Fibroblast of pulmonary artery (primary cell): ENCODE data around the gene PUDP.
"Not testable (repeated sequence)": the region's sequence is repeated elsewhere in the genome, so short reads cannot be mapped to it uniquely, and the experiment has no call there.

Experiments used
- DNase-seq: peaks from one replicate; pipeline ENCODE4 v3.0.0-alpha.2; 2010; ENCODE audit warnings: low read depth
- H3K4me3 ChIP-seq: replicated peaks from 2 replicates; pipeline ENCODE4 v1.5.1; 2011; ENCODE audit warnings: low read depth, mild to moderate bottlenecking, control low read depth, low read length, moderate library complexity
- TF ChIP-seq, protein P1 (sequence below): IDR thresholded peaks from 2 replicates; pipeline ENCODE4 v1.5.1; 2011; ENCODE audit warnings: mild to moderate bottlenecking, control low read depth, low read length, inconsistent platforms; ENCODE audit errors: missing control alignments

PUDP gene

DNA sequence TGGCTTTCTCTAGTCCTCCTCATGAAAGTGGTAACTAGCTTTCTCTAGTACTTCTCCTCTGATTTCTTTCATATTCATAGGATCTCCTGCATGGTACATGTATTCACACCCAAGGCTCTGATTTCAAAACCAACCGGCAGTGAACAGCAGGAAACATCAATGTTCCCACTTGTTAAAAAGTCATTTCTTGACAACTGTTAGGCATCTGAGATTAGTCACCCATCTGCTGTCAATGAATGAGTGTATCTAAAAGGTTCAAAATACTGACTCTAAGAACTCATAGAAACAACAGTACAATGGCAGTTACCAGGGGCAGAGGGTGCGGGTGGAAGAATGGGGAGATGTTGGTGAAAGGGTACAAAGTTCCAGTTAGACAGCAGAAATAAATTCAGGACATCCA, 31.5 kb upstream of the PUDP start:
- no peak for DNase-seq
- no peak overlapping the region for H3K4me3 ChIP-seq
- TF ChIP-seq, protein P1, sequence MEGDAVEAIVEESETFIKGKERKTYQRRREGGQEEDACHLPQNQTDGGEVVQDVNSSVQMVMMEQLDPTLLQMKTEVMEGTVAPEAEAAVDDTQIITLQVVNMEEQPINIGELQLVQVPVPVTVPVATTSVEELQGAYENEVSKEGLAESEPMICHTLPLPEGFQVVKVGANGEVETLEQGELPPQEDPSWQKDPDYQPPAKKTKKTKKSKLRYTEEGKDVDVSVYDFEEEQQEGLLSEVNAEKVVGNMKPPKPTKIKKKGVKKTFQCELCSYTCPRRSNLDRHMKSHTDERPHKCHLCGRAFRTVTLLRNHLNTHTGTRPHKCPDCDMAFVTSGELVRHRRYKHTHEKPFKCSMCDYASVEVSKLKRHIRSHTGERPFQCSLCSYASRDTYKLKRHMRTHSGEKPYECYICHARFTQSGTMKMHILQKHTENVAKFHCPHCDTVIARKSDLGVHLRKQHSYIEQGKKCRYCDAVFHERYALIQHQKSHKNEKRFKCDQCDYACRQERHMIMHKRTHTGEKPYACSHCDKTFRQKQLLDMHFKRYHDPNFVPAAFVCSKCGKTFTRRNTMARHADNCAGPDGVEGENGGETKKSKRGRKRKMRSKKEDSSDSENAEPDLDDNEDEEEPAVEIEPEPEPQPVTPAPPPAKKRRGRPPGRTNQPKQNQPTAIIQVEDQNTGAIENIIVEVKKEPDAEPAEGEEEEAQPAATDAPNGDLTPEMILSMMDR = no peak

DNA sequence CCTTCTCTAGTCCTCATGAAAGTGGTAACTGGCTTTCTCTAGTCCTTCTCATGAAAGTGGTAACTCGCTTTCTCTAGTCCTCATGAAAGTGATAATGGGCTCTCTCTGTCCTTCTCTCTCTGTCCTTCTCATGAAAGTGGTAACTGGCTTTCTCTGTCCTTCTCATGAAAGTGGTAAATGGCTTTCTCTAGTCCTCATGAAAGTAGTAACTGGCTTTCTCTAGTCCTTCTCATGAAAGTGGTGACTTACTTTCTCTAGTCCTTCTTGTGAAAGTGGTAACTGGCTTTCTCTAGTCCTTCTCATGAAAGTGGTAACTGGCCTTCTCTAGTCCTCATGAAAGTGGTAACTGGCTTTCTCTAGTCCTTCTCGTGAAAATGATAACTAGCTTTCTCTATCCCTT, 30.9 kb upstream of the PUDP start:
- H3K4me3 ChIP-seq, DNase-seq: not testable (repeated sequence)

GRCh38 chrX:7170898-7171297, 22.9 kb upstream of the PUDP start:
- peak; percentile 27 for DNase-seq
- no peak overlapping the region for H3K4me3 ChIP-seq
- TF ChIP-seq, protein P1 = peak; percentile 16

DNA sequence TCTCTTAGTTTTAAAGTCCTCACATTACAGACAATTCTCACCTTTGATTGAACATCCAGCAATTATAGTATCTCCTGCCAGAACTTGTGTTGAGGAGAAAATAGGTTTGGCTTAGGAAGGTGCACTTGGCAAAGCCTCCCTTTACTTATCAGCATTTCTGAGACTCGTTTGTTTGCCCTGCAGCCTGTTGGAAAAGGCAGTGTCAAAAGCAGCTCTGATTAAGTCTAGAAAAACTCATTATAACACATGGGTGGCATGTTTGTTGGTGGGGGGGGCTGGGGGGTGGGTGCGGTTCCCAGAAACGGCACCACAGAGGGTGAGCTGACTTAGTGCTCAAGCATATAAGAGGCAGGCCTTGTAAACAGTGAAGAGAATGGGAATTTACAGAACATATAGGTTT, 21.7 kb upstream of the PUDP start:
- no peak for DNase-seq
- H3K4me3 ChIP-seq = no peak overlapping the region
- TF ChIP-seq, protein P1 = no peak

GRCh38 chrX:7168371-7168770, 20.4 kb upstream of the PUDP start:
- H3K4me3 ChIP-seq = no peak overlapping the region
- TF ChIP-seq, protein P1 = no peak
- DNase-seq = no peak

DNA sequence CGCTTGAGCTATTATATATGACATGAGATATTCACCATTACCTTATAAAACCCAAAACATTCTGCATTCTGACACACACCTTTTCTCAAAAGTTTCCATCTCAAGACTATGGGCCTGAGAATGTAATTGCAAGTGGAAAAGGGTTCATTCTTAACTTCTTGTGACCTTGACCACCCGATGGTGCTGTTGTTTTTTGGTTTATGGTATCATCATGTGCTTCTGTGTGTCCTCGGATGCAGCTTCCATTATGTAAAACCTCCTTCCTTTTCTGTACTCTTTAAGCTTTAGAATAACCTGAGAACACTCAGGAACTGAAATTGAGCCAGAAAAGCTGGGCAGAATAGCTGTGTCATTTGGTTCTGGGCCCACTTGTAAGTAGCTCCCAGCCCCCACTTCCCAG, 16.2 kb upstream of the PUDP start:
- H3K4me3 ChIP-seq = no peak overlapping the region
- no peak for DNase-seq
- TF ChIP-seq, protein P1 = no peak

GRCh38 chrX:7163146-7163677, 15.3 kb upstream of the PUDP start:
- no peak overlapping the region for H3K4me3 ChIP-seq
- DNase-seq = no peak
- TF ChIP-seq, protein P1 = no peak
